SK-N-SH (cell line): ENCODE data around the gene SOAT2.

Experiments
- CTCF ChIP-seq: fragments of 200-600 bp; sonication (generic); IDR thresholded peaks from 2 replicates; pipeline ENCODE4 v1.6.1; 2017; ENCODE audit warnings: antibody characterized with exemption, mild to moderate bottlenecking, moderate library complexity
- POLR2AphosphoS5 ChIP-seq: IDR thresholded peaks from 2 replicates; pipeline ENCODE4 v1.6.1; 2012; ENCODE audit warnings: low read depth, low read length
- TAF1 ChIP-seq: IDR thresholded peaks from 2 replicates; pipeline ENCODE4 v1.6.1; 2012; ENCODE audit warnings: low read depth, mild to moderate bottlenecking, low read length, moderate library complexity, borderline replicate concordance

GRCh38 chr12:53068811-53069585 lies 34.3 kb upstream of the SOAT2 start:
- TF ChIP-seq TAF1, result no peak
- no peak for TF ChIP-seq CTCF
- TF ChIP-seq POLR2AphosphoS5, result no peak
